NCI-H526 (cell line): Measurements from ENCODE around the gene OR2Y1.
"Not testable (repeated sequence)": the region's sequence is repeated elsewhere in the genome, so short reads cannot be mapped to it uniquely, and the experiment has no call there.

Experiments used
- DNase-seq, 2 experiments: peaks; one replicate each; lab custom pipeline; 2025; lab: John Stamatoyannopoulos, UW

OR2Y1 gene

DNA sequence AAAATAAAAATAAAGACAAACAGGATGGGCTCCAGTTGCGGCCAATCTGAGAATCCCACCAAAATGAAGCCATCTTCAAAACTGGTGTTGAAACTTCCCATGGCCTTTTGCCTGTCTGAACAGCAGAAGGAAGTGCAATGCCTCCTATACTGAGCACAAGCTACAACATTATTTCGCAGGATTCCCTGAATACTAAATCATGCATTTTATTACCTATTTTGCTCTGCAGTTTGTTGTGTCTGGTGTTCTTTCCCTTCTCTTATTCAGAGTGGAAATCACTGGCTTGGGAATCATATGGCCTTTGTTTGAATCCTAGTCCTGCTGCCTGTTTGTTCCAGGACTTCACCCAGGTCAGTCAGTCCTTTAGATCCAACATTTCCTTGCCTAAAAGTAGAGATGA lies at the start of gene OR2Y1:
Gene OR2Y1, minus strand, starts transcription at position 101 of the 400 bp plus-strand sequence. Its CDS starts 0 bp downstream, at position 101.
- DNase-seq, result no peak

DNA sequence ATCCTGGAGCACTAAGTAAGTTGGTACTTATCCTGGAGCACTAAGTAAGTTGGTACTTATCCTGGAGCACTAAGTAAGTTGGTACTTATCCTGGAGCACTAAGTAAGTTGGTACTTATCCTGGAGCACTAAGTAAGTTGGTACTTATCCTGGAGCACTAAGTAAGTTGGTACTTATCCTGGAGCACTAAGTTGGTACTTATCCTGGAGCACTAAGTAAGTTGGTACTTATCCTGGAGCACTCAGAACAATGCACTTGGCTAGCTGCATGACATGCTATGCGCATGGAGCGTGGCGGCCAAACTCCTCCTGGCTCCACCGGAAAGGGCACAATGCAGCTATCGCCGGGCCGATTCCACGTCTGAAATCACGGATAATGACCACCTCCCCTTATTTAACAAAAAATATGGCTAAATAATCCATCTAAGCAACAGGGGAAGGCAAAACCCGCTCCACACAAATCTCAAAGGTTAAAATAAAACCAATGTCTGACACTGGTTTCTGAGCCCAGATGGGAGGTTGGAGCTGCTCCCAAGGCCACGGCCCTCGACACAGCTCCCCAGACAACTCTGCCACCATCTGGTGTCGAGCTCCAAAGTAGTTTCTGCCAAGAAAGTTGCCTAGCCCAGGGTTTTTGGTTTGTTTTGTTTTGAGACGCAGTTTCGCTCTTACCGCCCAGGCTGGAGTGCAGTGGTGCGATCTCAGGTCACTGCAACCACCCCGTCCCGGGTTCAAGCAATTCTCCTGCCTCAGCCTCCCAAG lies 49.0 kb upstream of the OR2Y1 start:
- DNase-seq, result not testable (repeated sequence)

- no peak for DNase-seq
Measured at GRCh38 chr5:180787711-180788431, 48.0 kb upstream of the OR2Y1 start.

DNA sequence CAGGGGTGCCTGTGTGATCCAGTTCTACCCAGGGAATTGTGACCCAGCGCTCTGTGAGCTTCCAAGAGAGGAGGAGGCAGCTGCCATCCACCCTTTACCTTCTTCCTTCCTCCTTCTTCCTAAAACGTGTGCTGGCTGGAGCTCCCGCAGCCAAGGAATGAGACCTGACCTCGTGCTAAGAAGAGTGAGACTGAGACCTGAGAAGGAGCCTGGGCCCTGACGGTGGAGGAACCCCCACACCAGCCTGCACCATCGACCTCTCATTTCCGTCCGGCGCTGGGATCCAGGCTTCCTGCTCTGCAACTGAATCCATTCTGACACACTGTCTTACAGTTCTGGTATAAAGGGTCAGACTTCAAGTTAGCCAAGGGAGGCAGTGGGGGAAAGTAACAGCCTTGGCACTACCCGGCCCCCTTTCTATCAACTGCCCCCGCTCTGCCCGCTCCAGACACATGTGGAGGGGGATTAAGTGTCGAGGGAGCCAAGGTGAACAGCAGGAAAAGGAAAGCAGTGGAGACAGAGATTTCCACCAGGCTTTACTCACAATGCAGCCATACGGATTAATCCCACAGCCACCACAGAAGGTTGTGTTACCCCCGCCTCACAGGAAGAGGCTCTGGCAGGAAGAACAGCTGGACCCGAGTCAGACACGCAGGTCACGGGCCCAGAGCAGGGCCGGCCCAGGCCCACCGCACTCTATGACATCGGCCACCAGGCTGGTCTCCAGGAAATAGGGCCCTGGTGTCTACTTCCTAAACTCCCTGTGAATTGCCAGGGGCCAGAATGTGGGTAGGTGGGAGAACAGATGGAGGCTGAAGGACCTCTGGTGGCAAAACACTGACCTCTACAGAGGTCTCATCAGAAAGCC lies 46.9 kb upstream of the OR2Y1 start:
- no peak for DNase-seq

DNA sequence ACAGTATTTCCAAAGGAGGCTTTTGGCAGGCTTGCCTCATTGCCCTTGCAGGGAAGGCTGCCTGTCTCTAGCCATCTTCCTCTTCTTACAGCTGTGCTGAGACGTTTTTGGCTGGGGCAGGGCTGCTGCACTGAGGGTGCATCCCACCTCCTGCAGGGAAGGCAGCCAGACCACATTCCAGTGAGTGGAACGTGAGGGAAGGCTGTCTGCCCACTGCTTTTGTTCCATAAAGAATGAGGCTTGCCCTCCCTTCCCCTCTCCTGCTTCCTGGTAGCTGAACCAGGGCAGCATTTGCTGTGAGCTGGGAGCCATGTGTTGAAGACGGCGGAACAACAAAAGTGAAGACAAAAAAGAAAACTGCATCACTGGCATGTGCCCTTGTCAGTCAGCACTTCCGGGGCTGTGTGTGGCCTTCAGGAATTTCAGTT lies 46.0 kb upstream of the OR2Y1 start:
- DNase-seq, result no peak

- no peak for DNase-seq
Measured at GRCh38 chr5:180785121-180785781, 45.4 kb upstream of the OR2Y1 start.

- peak; percentile 12 to 56 for DNase-seq
Measured at GRCh38 chr5:180784497-180785097, 44.7 kb upstream of the OR2Y1 start.

GRCh38 chr5:180783340-180784052 lies 43.6 kb upstream of the OR2Y1 start:
- DNase-seq, result no peak

DNA sequence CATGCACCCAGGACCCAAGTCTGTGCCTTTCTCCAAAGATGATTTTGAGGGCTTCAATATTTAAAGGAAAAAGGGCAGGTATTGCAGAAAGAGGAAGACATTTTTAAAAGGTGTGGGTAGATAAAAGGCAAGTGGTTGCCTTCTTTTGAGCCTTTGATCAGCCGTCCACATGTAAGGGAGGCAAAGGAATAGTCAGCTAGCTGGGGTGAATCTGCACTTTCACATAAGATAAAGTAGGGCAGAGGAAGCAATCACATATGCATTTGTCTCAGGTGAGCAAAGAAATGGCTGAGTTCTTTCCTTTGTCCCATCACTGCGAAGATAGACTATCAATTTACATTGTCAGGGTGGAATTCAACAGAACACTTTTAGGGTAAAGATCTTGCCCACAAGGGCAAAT lies 42.9 kb upstream of the OR2Y1 start:
- DNase-seq, result no peak

GRCh38 chr5:180781900-180782326 lies 42.1 kb upstream of the OR2Y1 start:
- DNase-seq, result not testable (repeated sequence)

- no peak for DNase-seq
Measured at GRCh38 chr5:180779985-180780610, 40.2 kb upstream of the OR2Y1 start.

- no peak for DNase-seq
Measured at GRCh38 chr5:180777475-180777874, 37.6 kb upstream of the OR2Y1 start.

DNA sequence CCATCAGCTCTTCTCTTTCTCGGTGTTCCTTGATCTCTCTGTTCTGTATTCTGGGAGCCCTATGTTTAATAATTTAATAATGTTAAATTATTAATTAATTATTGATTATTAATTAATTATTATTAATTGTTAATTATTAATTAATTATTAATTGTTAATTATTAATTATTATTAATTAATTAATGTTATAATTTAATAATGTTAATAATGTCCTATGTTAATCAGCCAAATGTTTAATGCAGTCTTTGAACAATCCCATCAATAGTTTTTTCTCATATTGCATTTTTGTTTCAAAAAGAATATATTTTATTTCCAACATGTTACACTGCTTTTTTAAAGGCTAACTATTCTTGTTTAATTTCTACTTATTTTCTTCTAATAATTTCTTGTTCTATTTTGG lies 36.5 kb upstream of the OR2Y1 start:
- DNase-seq, result no peak

DNA sequence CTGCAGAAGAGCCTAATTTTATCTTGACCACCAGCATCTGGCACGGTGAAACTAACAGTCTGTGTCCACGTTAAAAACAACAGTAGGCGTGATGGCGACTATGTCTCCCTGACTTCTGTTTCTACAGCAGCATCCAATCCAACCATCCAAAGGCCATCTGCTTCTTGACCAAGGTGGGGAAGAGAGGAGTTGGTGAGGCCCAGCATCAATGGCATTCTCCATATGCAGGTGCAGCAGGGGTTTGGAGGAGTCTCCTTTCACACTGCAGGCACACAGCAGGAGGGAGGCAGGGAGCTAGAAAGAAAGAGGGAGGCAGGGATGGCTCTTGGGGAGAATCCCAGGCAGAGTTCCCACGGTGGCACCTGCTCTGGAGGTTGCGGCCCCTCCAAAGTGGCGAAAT lies 35.8 kb upstream of the OR2Y1 start:
- DNase-seq, result no peak

DNA sequence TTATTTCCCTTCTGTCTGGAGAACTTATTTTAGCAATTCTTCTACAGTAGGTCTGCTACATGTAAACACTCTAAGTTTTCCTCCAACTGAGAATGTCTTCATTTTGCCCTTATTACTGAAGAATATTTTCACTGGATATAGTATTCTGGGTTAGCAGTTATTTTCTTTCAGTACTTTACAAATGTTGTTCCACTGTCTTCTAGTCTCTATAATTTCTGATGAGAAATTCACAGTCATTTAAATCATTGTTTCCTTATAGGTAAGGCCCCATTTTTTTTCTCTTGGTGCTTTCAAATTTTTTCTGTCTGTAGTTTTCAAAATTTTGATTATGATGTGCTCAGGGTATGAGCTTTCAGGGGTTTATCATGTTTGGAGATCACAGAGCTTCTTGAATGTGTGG lies 32.0 kb upstream of the OR2Y1 start:
- no peak for DNase-seq

- DNase-seq, result no peak
Measured at GRCh38 chr5:180769821-180770220, 30.0 kb upstream of the OR2Y1 start.

- no peak for DNase-seq
Measured at GRCh38 chr5:180755601-180756000, 15.7 kb upstream of the OR2Y1 start.

DNA sequence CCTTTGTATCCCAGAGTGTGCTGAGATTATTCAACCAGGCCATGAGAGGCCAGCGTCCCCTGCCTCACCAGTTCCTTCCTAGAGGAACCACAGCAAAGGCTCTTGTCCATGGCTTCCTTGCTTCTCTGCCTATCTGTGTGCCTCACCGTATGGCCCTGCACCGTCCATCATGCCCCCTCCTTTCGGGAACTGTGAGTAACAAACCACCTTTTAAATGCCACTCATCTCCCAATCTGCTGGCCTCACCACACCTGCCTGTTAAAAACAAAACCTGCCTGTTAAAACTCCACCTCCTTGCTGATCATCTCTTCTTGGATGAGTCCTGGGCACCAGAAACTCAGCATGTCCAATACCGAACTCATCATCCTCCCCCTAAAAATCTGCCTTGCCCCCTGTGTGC lies 4.4 kb upstream of the OR2Y1 start:
- no peak for DNase-seq

- DNase-seq, result no peak
Measured at GRCh38 chr5:180742727-180743126, 2.9 kb upstream of the OR2Y1 start.

DNA sequence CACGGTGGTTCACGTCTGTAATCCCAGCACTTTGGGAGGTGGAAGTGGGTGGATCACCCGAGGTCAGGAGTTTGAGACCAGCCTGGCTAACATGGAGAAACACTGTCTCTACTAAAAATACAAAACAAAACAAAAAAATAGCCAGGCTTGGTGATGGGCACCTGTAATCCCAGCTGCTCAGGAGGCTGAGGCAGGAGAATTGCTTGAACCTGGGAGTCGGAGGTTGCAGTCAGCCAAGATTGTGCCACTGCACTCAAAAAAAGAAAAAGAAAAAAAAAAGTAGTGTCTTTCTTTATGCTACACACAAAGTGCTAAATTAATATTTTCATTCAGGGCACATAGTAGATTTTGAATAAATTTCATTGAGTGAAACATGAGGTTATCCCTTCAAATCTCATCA lies 1.1 kb upstream of the OR2Y1 start:
- not testable (repeated sequence) for DNase-seq
